HL-60/S4 treated with retinoic acid at 250 ng/mL for 4 days and 3 days (cell line): Measurements from ENCODE around the gene CAPN14.

Experiments
- in situ Hi-C: fragments of 300-500 bp; cut with MboI; formaldehyde crosslinking; loops from 2 replicates; pipeline ENCODE4 v1.7.0; 2022; ENCODE audit warnings: low sequenced_read_pairs

CAPN14 gene

DNA sequence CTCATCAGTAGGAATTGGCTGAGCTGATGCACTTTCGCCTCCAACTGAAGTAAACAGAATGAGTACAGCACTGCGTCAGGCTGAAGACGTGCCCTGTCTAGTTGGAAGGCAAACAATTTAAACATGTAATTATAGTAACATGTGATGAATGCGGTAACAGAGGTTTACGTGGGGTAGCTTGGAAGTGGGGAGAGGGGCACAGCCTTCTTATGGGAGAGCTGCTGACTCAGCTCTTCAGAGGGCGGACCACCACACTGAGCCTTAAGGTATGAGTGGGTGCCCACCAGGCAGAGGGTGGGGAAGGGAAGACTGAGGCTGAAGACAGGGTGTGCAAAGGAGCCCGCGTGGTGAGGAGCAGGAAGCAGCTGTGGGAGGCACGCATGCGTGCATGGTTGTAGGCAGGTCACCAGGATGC is 10.4 kb upstream of the CAPN14 start:
- in situ Hi-C loops, result no loop called here

DNA sequence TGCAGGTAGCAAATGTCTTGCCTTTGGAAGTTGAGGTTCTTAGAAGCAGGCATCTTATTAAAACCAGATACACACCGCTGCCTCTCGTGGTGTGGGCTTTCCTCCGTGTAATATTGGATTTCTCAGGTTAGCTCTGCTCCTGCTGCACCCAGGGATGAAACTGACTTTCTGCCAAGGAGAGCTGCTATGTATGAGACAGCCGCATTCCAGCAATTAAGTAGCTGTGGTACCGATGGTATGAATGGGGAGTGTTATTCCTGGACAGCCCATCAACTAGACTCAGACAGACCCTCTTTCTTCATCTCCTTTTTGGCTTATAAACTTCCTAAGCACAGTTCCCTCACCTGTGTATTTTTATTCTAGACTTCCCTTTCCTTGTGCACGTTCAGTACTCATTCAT is 9.8 kb upstream of the CAPN14 start:
- in situ Hi-C loops, result no loop called here

DNA sequence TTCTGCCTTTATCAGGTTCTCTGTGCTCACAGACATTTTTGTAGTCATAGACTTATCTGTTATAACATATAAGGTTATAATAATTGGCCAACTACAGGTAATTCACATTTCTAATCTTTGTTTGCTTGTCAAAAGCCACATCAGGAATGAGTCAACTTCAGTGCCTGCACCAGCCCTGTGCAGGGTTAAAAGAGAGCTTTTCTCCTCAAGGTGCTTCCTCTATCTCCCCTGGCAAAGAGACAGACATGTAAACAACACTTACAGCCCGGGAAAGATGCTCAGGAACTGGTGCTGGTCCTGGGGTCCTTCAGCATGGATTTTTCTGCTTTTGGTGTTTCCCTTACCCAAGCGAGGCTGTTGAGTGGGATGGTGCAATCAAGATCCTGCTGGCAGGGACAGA is 9.0 kb upstream of the CAPN14 start:
- in situ Hi-C loops, result no loop called here

DNA sequence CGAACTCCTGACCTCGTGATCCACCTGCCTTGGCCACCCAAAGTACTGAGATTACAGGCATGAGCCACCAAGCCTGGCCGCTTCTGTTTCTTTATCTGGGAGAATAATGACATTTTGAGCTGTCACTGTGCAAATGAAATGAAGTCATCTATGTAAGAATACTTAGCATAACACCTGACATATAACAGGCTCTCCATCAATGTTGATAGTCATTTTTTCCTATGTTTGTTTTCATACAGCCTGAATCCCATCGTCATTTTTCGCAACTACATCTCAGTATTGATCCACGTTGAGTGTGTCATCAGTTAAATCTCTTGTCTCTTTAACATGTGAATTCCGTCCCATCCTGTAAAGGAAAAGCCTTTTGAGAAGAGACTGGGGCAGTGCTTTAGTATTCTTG is 6.4 kb upstream of the CAPN14 start:
- in situ Hi-C loops, result no loop called here

DNA sequence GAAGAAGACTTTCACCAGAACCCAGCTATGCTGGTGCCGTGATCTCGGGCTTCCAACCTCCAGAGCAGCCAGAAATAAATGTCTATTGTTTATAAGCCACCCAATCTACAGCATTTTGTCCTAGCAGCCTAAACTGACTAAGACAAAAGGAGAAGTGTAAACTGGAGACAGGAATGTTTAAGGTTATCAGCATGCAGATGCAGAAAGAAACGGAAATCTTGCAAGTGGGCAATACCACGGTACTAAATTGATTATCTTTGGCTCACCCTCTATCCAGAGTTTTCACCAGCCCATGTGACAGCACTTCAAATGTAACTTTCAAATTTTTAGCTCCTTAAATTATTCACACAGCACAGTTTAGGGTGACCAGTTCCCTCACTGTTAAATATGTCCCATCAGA is 5.7 kb upstream of the CAPN14 start:
- in situ Hi-C loops, result no loop called here

DNA sequence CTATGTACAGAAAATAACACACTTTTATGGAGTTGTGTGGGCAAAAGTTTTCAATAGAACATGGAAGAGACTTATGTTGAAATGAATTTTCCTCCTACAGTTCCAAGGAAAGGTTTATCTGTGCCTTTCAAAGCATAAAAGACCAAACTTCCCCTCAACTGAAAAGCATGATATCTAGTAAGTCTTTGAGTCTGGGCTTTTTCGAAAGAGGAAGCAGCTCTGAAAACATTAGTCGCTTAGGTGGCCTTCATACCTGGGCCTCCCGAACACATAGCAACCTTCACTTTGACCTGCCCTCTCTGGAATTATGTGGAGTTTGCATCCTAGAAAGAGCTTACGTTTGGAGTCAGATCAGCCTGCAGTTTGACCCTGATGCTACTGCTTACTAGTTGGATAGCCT is 4.8 kb upstream of the CAPN14 start:
- in situ Hi-C loops, result no loop called here

DNA sequence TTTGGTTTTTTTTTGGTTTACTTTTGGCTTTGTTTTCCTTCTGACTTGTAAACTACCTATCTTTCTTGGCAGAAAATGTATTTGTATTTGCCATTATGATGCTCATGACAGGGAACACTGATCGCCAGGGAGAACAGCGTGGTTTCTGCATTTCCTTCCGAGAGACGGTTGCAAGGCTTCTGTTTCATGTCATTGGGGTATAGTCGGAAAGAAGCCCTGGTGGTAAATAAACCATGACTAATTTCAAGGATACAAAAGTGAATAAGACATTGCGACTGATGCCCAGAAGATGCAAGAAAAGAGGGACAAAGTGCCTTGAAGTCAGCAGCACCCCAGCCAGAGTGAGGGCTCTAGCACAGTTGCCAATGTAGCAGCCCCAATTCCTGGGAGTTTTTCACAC is 4.2 kb upstream of the CAPN14 start:
- in situ Hi-C loops, result no loop called here

DNA sequence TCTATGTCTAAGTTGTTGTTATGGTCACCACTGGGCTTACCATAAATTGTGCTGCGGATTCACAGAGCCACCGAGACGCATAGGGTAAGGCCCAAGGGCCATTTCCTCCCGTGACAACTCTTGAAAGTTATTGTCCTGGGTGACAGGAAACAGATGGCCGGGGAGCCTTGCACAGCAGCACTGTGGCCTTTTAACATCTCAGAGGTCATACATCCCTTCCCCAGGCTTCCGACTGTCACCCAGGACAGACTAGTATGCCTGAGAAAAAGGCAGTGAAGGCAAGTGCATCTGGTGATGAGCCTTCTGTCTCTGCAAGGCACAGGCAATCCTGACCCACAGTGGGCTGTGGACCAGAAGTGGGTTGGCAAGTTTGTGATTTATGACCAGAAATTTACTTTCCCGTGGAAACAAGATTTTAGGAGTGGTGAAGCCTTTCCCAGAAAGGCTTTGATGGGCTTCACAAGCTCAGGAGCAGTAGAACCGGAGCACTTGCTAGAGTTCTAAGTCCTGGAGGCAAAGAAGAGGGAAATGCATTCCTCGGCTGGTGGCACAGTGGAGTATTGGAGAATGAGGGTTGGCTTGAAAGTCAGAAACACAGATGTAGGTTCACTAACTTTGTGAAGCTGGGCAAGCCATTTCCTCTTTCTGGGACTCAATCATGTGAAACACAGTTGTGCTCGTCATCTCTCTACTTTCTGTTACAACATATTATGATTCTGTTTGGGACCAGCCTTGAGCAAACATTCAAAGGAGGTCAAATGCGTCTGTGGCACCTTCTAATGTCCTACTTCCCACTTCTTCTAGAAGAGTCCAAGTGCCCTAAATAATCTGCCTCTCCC is 2.0 kb upstream of the CAPN14 start:
- in situ Hi-C loops, result no loop called here

DNA sequence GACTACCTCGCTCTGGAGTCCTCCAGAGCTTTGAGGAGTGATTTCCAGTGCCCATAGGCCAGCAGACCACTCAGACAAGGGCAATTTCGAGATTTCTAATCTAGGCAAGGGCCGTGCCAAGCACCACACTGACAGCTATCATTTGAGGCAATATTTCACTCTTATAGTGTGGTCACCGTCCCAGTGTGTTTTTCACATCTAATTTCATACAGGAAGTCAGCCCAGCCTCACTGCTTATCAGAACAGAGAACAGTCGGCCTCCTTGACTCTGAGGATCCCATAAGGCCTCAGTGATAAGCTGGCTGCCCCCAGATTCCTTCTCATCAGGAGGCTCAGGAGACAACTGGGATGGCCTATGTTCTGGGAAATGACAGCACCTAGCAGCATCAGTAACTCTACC is 581 bp downstream of the CAPN14 start:
- in situ Hi-C loops, result no loop called here

DNA sequence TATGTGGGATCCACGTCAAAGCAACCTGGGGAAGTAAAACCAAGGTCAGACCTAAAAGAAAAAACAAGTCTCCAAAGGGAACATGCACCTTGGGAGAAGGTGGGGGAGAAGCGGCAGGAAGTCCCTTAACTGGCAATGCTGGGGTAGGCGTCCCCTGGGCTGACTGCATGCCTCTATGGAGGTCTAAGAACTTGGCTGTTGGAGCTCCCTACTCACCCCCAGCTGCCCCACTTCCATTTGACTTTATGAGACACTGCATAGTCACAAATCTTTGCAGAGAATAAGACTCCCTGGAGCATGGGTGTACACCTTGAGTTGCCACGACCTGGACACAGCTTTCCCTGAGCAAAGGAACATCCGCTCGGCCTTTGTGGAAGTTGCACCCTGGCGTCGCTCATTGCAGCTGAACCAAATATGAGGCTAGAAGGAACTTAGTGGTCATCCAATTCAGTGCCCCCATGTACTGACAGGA is 2.8 kb downstream of the CAPN14 start:
- in situ Hi-C loops, result no loop called here

DNA sequence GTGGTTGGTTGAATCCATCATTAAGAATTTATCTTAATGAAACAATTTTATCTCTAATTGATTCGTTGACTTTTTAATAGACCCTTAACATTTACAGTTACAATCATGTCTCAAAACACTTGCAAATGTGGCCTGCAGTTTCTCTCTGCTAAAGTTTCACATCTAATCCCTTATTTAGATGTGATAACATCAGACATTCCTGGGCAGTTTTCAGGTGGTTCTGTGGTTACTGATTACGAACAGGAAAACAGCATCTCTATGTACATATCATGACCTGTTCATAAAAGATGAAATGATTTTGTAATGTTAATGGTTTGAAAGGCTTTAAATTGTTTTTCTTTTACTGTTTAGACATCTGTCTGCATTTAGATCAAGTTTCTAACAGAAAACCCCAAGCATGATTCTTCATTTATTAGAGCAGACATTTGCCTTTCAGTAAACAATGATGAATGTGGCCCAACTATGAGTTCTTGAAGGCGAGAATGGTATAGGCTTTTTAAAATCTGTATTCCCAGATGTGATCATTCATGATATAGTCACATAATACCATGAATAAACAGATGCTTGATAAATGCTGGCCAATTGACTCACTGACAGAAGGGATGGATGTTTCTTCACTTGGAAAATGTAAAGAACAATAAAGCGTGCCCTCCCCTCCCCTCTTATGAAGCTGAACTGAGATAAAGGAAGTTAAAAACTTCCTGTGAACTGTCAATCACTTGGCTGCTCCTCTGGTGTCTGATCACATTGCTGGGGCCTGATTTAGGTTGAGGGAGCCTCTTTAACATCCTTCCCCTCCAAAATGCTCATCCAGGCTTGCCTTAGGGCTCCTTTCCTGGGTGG is 3.5 kb downstream of the CAPN14 start:
- in situ Hi-C loops, result no loop called here

DNA sequence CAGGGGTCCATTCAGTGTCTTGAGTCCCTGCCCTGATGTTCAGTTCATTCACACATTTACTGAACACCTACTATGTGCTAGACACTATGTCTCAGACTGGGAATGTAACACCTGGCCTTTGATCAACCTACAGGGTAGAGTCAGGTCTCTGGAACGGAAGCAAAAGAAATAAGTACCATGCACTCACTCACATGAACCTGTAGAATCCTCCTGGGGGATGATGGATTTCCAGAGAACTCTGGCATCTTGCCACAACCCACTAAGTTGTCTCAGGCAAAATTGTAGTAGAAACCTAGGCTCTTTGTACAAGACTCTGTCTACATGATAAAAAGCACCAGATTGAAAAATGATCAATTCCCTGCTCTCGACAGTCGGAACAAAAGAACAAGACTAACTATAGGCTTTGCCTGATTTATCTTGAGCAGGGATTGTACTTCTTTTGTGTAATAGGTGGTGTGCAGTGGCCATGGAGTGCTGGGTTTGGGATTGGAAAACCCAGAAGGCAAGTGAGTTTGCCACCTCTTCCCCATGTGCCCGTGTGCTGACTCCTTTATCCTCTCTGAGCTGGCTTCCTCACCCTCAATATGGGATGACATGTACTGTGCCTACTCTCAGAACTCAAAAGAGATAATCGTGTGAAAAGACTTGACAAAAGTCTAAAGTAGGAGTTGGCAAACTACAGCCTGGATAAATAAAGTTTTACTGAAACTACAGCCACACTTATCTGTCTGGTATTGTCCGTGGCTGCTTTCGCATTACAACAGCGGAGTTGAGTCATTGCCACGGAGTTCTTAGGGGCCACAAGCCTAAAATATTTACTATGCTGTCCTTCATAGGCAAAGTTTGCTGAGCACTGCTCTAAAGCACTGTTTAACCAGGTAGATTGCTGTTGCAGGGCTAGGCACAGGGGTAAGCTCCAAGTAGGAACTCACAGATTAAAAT is 4.4 kb downstream of the CAPN14 start:
- in situ Hi-C loops, result no loop called here

DNA sequence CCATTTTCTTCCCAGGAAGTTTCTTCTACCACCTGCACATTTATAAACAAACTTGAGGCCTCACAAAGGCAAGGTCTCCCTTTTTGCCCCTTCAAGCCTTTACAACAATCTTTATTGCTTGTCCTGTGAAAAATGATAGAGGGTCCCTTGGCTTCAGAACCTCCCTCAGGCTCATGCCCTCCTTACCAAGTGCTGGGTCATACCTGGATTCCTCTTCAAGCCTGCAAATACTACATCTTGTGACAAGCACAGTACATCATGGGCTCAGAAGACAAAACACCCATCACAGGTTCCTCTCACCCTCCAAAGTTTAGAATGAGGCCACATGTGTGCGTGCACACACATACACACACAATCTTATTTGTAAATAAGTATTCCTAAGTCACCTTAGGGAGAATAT is 9.1 kb downstream of the CAPN14 start:
- in situ Hi-C loops, result no loop called here

DNA sequence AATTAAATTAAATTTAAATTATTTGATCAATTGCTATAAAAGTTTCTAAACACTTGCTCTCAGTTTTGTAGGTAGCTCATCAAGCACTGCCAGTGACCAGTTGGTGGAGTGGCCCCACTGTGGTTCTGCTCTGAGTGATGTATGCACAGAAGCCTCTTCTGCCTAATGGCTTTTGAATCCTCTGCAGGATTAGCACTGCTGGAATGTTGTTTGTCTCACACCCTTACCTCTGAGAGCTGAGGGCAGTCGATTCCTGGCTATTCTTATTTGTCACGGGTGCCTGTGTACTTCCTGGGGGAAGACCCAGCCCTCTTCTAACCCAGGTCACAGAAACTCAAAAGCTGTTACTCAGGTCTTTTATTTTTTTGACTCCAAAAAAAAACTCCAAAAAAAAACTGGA is 9.5 kb downstream of the CAPN14 start:
- in situ Hi-C loops, result no loop called here

DNA sequence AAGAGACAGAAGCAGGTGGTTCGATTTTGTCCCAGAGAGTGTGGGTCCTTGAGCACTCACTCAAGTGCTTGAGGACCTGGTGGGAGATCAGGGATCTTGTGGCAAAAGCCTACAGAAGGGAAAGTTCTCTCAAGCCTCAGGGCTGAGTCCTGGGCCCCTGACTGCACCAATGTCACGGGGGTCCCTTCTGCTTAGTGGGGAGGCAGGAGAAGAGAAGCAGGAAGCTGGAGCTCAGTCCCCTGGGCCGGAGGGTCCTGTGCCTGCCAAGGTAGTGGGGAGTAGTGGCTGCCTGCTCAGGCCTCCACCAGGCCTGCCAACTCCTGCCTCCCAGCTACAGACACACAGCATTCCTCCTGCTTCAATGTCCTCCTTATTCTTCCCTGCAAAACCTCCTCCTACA is 11.7 kb downstream of the CAPN14 start:
- in situ Hi-C loops, result no loop called here

DNA sequence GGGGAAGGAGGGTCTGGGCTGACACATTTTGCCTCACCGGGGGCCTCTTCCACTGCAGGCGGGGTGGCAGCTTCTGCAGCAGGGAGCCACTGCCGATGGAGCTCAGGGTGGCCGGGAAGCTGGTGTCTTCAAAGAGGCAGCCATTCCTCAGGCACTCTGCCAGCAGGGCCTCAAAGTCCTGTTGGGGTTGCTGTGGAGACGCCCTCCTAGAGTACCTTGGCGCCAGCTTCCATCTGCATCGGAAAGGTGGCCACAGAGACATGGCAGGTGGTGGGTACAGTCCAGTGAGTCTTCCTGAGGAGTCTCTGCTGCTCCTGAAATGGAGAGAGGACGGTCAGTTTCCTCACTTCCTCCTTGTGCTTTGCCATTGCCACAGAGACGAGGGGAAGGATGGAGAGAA is 12.1 kb downstream of the CAPN14 start:
- in situ Hi-C loops, result no loop called here

DNA sequence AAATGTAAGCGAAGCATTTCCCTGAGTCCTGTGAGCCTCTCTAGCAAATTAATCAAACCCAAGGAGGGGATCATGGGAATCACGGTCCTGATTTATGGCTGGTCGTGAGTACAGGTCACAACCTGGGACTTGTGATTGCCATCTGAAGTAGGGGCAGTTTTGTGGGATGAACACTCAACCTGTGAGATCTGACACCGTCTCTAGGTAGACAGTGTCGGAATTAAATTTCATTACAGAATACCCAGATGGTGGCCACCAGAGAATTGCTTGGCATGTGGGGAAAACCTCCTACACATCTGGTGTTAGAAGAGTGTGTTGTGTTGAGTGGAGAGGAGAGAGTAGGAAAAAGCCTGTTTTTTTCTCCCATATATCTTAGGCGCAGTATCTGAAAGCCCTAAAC is 12.5 kb downstream of the CAPN14 start:
- in situ Hi-C loops, result no loop called here

DNA sequence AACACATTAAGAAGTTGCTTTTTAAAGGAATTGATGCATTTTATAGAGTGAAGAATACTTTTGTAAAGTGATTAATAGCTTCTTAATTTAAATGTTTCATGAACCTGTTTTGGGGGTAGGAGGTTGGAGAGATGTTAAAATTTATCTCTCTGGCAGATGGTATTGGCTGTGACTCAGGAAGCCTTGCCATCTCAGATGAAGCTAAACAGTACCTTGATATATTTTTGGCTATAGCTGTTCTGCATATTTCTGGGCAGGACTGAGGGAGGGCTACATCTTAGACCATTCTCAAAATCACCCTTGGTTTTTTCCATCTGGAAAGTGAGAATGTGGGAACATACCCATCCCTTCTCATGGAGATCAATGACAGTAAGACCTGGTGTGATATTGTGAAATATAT is 13.4 kb downstream of the CAPN14 start:
- in situ Hi-C loops, result no loop called here

DNA sequence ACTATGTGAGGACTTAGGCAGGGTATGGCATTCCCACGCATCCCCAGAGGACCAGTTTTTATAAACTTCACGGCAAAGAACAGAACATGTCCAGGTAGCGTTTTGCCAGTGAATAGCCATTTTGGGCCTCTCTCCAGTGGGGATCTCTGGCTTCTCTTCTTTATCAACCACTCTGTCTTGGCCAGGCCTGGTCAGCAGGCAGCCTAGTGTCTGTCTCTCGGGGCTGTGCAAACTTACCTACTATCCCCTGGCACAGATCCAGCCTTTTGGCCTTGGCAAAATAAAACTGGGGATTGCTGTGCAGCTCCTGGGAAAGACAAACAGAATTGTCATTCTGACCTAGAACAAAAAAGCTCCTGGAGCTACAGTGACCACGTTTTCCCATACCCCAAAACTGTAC is 14.5 kb downstream of the CAPN14 start:
- in situ Hi-C loops, result no loop called here

DNA sequence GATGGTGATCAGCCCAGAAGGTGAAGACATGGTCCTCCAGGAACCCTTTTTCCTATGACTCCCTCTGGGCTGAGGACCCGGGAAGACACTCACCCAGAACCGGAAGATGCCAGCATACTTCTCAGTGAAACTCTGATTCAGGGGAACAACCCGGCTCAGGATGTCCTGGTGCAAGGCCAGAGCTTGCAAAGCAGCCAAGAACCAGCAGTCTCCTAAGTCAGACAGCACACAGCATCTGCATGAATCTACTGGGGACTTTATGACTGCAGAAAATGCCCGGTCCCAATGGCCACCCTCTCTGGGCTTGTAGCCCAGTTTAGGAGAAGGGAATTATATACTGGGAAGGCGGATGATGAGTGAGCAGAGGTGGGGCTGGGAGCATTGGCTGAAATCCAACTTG is 15.3 kb downstream of the CAPN14 start:
- in situ Hi-C loops, result no loop called here

DNA sequence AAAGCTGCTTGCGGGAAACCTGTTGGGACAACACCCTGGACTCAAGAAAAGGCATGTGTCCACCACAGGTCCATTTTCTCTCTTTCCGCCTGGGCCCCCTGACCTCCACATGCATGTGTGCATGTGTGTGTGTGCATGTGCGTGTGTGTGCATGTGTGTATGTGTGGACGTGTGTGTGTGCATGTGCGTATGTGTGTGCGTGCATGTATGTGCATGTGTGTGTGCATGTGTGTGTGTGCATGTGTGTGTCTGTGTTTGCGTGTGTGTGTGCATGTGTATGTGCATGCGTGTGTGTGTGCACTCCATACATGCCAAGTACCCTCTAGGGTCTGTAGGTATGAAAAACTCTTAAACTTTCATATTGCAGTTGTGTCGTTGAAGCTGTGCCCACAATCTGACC is 16.3 kb downstream of the CAPN14 start:
- in situ Hi-C loops, result no loop called here
